Loucy (cell line): Measurements from ENCODE around the gene SHROOM3.

Experiments used
- CTCF ChIP-seq: fragments of 200-600 bp; sonication (generic); conservative IDR thresholded peaks from 2 replicates; pipeline ENCODE4 v1.5.1; 2014; ENCODE audit warnings: mild to moderate bottlenecking, antibody characterized with exemption, low read length
- EZH2phosphoT487 ChIP-seq: fragments of 200-600 bp; IDR thresholded peaks from 2 replicates; pipeline ENCODE4 v1.6.1; 2018; ENCODE audit warnings: antibody characterized with exemption, mild to moderate bottlenecking, moderate library complexity, borderline replicate concordance

GRCh38 chr4:76407440-76408119 lies 27.4 kb upstream of the SHROOM3 start:
- TF ChIP-seq CTCF (no peak), EZH2phosphoT487 (no peak)
